ENCODE data around the gene TSBP1.
A peak's percentile ranks its signal among the peaks of the same experiment; 100 is the strongest.

Gene TSBP1

DNA sequence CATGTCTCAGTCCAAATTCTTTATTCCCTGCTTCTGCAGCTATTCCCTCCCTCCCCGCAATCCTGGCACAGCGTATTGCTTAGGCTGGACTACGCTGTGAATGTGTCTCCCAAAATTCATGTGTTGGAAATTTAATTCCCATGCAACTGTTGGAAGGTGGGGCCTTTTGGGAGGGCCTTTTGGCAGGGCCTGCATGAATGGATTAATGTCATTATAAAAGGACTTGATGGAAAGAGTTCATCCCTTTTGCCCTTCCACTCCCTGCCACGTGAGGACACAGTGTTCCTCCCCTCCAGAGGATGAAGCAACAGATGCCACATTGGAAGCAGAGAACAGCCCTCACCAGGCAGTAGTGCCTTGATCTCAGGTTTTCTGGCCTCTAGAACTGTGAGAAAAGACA lies 127.4 kb downstream of the TSBP1 start:
- no peak overlapping the region for H3K9ac ChIP-seq
- peaks cover 2% of the 10 kb centered on the region for H3K4me1 ChIP-seq
- H3K4me3 ChIP-seq (ENCODE audit: low read depth, low read length) = no peak overlapping the region
- H3K9me3 ChIP-seq (ENCODE audit: control insufficient read depth, low read length) = no peaks in the 10 kb centered on the region
- peak overlapping the region; percentile 37 for H3K27ac ChIP-seq
- no peaks in the 10 kb centered on the region for H3K27me3 ChIP-seq (ENCODE audit: control insufficient read depth, insufficient read depth, low read length)
- TF ChIP-seq, protein P1, sequence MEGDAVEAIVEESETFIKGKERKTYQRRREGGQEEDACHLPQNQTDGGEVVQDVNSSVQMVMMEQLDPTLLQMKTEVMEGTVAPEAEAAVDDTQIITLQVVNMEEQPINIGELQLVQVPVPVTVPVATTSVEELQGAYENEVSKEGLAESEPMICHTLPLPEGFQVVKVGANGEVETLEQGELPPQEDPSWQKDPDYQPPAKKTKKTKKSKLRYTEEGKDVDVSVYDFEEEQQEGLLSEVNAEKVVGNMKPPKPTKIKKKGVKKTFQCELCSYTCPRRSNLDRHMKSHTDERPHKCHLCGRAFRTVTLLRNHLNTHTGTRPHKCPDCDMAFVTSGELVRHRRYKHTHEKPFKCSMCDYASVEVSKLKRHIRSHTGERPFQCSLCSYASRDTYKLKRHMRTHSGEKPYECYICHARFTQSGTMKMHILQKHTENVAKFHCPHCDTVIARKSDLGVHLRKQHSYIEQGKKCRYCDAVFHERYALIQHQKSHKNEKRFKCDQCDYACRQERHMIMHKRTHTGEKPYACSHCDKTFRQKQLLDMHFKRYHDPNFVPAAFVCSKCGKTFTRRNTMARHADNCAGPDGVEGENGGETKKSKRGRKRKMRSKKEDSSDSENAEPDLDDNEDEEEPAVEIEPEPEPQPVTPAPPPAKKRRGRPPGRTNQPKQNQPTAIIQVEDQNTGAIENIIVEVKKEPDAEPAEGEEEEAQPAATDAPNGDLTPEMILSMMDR (IDR thresholded peaks at IDR 0.05) = no peak
- H3K79me2 ChIP-seq = no peaks in the 10 kb centered on the region
- no peaks in the 10 kb centered on the region for H3K36me3 ChIP-seq (ENCODE audit: control insufficient read depth, insufficient read depth, low read length)
- no peak overlapping the region for H2AFZ ChIP-seq
- H3K4me2 ChIP-seq (ENCODE audit: low read length) = no peak overlapping the region

All from parathyroid adenoma (tissue), 2 donors.